ENCODE results near the gene FUZ.

Gene FUZ

DNA sequence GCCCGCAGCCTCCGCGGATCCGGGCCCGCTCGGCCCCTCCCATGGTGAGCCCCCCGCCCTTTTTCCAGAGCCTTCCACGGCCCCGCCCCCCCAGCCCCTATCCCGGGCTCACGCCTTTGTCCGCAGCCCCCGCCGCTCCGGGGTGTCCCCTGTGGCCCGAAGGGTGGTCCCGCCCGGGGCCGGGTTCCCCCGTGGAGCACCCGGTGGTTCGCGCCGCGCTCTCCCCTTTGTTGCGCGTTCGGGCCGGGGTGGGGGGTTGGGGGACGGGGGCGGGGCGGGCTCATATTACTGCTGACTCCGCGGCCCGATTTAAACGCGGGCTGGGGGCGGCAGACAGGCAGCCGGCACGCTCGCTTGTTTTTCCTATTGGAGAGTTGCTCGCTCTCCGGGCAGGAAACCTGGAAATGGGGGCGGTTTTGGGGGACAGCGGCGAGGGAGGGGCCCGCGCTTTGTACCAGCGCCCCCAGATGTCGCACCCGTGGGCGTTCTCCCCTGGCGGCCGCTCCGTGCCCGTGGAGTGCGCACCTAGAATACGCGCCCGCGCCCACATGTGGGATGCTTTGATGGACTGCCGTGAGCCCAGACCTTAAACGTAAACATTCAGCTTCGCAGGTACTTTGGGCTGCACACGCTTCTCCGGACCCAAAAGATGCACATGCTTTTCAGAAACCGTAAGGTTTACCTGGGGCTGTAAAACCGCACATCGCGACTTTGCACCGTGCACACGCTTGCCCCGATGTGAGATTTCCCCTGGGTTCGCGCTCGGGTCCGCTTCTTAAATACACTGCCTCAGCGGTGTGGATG is 38.6 kb upstream of the FUZ start:
- DNase-seq (ENCODE audit: low spot score) = peak; percentile 29

- peak; percentile 87 for DNase-seq (ENCODE audit: low spot score)
These were observed 37.6 kb upstream of the FUZ start, which contains the start of gene PTOV1 for GRCh38 chr19:49850487-49851342. Gene PTOV1 (plus strand): TSS chr19:49851159.

GRCh38 chr19:49850221-49850486 is 37.1 kb upstream of the FUZ start:
- no peak for DNase-seq (ENCODE audit: low spot score)

GRCh38 chr19:49849433-49850220 is 36.5 kb upstream of the FUZ start:
- no peak for DNase-seq (ENCODE audit: low spot score)

GRCh38 chr19:49848938-49849337 is 35.8 kb upstream of the FUZ start:
- DNase-seq (ENCODE audit: low spot score) = no peak

- DNase-seq (ENCODE audit: low spot score) = peak; percentile 65
These were observed 34.9 kb upstream of the FUZ start for GRCh38 chr19:49847731-49848696.

GRCh38 chr19:49846408-49846807 is 33.3 kb upstream of the FUZ start:
- no peak for DNase-seq (ENCODE audit: low spot score)

DNA sequence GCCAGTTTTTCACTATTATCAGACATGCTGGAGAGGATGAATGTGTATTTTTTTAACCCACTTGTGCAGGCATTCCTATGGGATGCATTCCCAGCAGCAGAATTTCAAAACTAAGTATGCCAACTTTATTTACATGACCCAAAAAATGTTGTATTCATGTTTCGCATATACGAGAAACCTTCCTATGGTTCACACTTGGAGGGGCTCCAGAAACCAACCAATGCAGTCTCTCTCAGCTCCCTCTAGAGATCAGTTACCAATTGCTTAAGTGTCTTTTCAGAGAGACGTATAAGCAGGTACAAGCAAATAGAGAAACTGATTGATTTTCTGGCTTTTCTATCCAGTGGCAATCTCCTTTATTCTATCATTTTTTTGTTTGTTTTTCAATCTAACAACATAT is 32.3 kb upstream of the FUZ start:
- DNase-seq (ENCODE audit: low spot score) = no peak

DNA sequence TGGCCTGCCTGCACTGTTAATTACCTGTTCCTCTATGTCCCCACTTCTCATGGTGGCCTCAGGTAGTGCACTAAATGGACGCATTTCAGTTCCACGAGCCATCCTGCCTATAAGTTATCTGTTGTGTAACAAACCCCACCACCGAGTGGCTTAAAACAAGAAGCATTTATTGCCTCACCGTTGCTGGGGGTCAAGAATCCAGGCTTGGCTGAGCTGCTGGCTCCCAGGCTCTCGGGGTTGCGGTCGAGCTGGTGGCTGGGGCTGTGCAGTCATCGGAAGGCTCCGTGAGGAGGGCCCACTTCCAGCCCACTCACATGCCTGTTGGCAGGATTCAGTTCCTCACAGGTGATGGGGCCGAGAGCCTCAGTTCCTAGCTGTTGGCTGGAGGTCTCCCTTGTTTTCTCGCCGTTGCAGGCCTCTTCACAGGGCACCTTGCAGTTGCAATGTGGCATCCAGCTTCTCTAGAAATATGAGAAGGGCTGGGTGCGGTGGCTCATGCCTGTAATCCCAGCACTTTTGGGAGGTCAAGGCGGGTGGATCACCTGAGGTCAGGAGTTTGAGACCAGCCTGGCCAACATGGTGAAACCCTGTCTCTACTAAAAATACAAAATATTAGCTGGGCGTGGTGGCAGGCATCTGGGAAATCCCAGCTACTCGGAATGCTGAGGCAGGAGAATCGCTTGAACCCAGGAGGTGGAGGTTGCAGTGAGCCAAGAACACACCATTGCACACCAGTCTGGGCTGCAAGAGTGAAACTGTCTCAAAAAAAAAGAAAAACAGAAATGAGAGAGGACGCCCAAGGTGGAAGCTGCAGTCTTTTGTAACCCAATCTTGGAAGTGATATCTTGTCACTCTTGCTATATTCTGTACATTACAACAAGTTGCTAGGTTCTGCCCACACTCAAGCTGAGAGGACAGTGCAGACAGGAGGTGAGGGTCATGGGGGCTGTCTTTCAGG is 31.3 kb upstream of the FUZ start:
- no peak for DNase-seq (ENCODE audit: low spot score)

DNA sequence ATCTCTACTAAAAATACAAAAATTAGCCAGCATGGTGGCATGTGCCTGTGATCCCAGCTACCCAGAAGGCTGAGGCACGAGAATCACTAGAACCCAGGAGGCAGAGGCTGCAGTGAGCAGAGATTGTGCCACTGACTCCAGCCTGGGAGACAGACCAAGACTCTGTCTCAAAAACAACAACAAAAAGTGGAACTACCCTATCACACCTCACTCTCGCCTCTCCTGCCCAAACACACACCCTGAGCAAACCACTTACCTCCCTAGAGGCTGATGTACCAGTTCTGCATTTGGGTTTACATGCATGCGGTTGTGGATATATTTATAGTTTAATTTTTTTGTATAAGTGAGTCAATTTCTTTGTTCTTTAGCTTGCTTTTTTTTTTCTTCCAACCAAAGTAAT is 30.2 kb upstream of the FUZ start:
- DNase-seq (ENCODE audit: low spot score) = no peak

GRCh38 chr19:49840736-49841249 is 27.7 kb upstream of the FUZ start:
- no peak for DNase-seq (ENCODE audit: low spot score)

- no peak for DNase-seq (ENCODE audit: low spot score)
These were observed 27.2 kb upstream of the FUZ start for GRCh38 chr19:49840321-49840720.

DNA sequence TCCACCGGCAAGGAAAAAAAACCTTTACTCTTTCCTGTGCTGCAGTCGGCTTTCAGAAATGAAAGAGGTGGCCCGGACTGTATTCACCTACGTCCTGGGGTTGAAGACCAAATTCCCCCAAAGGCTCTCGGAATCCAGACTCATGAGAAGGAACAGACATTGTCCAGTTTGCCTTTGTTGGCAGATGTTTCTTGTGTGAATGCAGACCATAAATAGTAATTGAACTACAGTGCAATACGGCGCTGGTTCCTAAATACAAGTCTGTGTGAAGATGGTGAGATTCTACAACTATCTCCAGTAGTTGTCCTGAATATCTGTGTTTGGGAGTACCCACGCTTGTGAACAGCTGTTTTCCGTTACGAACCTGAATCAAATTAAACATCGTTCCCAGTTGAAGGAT is 26.6 kb upstream of the FUZ start:
- DNase-seq (ENCODE audit: low spot score) = no peak

DNA sequence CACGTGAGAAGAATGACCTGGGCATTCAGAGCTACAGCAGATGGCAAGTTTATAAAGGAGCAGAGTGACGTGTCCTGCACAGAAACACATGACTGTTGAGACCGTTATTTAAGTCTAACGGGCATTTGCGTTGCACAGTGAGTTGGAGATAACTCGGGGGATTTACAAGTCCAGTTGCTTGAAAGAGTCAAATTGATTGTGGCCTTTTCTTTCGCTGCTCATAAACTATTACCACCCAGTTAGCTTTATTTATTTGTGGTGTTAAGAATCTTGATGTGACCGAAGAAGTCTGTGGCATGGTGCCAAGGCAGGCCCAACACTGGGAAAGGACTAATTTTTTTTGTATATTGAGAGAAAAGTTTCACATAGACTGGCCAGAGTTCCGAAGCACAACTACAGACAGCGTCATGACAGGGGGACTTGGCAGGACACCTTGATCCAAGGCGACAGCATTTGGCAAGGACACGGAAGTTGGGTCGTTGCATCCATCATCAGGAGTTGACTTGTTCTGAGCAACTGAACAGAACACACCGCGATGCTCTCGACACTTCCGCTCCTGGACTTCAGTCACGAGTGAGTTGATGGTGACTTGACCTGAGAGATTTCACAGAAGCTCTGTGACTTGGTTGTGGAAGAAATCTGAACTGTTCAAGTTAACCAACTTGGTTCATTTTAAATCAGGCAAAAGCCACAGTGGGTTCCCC is 25.9 kb upstream of the FUZ start:
- DNase-seq (ENCODE audit: low spot score) = no peak

DNA sequence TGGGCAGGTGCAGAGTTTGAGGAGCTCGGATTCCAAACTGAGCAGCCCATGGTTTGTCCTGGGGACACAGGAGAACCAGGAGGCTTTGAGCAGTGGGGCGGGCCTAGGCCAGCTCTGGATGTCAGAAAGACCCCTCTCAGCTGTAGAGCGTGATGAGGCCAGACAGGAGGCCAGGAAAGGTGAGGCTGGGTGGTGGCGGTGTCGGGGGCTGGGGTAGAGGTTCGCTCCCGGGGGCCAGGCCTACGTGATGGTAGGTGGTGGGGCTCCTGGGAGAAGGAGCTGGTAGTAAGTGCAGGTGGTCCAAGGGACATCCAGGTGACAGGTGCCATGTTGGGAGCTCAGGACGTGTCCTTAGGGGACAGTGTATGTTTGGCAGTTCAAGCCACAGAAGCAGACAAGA is 24.3 kb upstream of the FUZ start:
- no peak for DNase-seq (ENCODE audit: low spot score)

DNA sequence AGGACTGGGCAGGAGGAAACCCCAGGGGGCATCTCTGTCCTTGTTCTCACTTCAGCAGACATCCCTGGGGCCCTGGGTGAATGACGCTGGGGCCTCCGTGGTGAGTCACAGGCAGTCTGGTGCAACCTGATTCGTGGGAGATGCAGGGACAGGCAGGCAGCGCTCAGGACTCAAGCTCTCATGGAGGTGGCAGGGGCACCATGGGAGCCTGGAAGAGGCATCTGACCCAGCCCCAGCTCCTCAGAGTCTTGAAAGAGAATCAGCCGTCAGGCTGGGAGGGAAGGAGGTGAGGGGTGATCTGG is 23.9 kb upstream of the FUZ start:
- no peak for DNase-seq (ENCODE audit: low spot score)

DNA sequence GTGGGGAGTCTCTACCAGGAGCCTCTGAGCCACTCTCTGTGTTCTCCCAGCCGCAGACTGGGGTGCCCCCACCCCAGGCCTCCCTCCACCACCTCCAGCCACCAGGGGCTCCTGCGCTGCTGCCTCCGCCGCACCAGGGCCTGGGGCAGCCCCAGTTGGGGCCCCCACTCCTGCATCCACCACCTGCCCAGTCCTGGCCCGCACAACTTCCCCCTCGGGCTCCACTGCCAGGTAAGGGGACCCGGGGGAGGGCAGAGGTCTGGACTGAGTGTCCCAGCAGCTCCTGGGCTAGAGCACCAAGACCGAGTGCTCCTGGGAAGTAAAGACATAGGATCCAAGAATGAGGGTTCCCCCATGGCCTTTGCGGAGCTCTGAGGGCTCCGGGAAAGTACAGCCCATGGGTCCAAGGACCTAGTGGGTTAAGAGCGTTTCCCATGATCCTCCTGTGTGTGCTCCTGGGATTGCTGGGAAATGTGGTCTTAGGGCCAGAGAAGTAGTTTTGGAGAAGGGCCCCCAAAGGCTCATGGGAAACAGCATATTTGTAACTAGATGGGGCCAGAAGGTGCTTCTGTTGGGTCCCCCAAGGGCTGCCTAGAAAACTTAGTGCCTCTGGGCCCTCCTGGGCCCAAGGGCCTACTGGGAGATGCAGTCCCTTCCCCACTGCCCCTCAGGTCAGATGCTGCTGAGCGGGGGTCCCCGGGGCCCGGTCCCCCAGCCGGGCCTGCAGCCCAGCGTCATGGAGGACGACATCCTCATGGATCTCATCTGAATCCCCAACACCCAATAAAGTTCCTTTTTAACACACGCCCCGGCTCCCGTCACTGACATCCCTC is 23.3 kb upstream of the FUZ start:
- DNase-seq (ENCODE audit: low spot score) = no peak

- no peak for DNase-seq (ENCODE audit: low spot score)
These were observed 22.5 kb upstream of the FUZ start for GRCh38 chr19:49835562-49835961.

DNA sequence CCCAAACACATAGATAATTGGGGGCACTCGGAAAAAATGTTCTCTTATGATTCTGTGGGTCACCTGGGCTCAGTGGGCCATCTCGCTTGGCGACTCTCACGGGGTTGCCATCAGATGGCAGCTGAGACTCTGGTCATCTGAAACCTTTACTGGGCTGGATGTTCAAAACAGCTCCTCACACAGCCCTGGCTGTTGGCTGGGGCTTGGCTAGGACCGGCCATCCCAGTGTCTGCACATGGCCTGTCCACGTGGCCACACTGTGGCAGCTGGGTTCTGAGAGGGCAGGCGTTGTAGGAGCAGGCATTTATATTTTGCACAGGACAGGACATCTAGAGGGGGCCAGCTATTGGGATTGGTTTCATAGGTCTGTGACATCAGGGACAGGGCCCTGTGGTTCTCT is 20.5 kb upstream of the FUZ start:
- DNase-seq (ENCODE audit: low spot score) = no peak

Data from CD4-positive, alpha-beta T cell treated with Interleukin-2 at 100 ng/mL for 4 hours (primary cell).